ENCODE data around the gene OR2B3.

The OR2B3 gene

DNA sequence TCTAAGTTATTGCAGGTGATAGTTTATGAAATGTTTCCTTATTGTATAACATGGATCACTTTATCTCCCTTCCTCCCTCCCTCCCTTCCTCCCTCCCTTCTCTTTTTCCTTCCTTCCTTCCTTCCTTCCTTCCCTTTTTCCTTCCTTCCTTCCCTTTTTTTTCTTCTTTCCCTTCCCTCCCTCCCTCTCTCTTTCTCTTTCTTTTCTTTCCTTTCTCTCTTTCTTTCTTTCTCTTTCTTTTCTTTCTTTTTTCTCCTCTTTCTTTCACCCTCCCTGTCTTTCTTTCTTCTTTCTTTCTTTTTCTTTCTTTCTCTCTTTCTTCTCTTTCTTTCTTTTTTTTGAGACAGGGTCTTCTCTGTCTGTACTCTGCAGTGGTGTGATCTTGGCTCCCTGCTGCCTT, 5.8 kb downstream of the OR2B3 start:
- H3K4me2 ChIP-seq, result no peak overlapping the region
- no peak overlapping the region for H3K9ac ChIP-seq
- H3K27ac ChIP-seq, result no peak overlapping the region
- no peaks in the 10 kb centered on the region for H3K9me3 ChIP-seq
- no peaks in the 10 kb centered on the region for H4K20me1 ChIP-seq
- no peak overlapping the region for H3K4me3 ChIP-seq
- H3K27me3 ChIP-seq, result no peaks in the 10 kb centered on the region
- TF ChIP-seq Cebpa-rat (IDR thresholded peaks at IDR 0.05), result no peak
- no peaks in the 10 kb centered on the region for H3K4me1 ChIP-seq
- no peaks in the 10 kb centered on the region for H3K36me3 ChIP-seq

DNA sequence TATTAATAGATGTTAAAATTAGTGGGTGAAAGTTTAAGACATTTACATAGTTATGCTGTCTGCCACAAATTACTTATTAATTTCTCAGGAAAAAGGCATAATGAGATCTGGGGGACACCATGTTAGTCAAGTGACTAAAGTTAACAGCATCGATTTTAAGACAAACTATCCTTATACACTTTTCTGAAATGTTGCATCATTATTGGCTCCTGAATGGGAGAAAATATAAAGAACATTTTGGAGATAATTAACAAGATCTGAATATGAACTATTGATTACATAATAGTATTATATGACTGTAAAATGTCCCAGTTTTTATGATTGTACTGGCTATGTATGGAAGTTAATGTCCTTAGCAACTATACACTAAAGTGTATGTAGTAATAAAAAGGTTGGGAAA, 7.9 kb downstream of the OR2B3 start:
- H3K4me1 ChIP-seq, result no peaks in the 10 kb centered on the region
- H3K4me3 ChIP-seq, result no peak overlapping the region
- no peaks in the 10 kb centered on the region for H3K9me3 ChIP-seq
- TF ChIP-seq Cebpa-rat (IDR thresholded peaks at IDR 0.05), result no peak
- H4K20me1 ChIP-seq, result no peaks in the 10 kb centered on the region
- no peak overlapping the region for H3K27ac ChIP-seq
- H3K36me3 ChIP-seq, result no peaks in the 10 kb centered on the region
- no peak overlapping the region for H3K4me2 ChIP-seq
- no peaks in the 10 kb centered on the region for H3K27me3 ChIP-seq
- H3K9ac ChIP-seq, result no peak overlapping the region

DNA sequence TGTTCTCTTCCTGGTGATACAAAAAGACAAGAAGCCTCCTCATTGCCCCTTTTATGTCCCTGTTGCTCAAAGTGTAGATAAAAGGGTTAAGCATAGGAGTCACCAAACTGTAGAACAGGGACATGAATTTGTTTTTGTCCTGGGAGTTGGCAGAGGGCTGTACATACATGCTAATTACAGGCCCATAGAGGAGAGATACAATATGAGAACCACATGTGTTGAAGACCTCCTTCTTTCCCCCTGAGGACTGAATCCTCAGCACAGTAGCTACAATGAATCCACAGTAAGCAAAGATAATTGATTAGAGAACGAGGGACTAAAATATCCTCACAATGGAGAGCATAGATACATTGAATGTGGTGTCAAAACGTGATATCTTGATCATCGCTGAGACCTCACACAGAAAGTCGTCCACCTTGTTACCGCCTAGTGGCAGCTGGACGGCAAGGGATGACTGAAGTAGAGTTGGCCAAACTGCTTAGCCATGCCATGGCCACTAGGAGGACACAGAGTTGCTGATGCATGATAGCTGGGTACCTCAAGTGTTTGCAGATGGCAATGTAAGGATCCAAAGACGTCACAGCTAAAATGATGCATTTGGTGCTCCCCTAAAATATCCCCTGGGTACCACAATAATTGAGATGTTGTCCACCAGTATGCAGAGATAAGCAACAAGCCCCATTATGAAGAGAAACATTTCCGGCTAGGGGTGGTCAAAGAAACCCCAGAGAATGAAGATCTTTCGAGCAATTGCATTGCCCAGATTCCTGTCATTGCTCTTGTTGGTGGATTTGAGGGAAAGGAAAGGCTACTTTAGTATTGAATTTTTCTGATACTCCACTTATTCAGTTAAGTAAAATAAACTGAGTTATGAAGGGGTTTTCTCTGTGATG, 15.0 kb downstream of the OR2B3 start:
- TF ChIP-seq Cebpa-rat (IDR thresholded peaks at IDR 0.05), result no peak

DNA sequence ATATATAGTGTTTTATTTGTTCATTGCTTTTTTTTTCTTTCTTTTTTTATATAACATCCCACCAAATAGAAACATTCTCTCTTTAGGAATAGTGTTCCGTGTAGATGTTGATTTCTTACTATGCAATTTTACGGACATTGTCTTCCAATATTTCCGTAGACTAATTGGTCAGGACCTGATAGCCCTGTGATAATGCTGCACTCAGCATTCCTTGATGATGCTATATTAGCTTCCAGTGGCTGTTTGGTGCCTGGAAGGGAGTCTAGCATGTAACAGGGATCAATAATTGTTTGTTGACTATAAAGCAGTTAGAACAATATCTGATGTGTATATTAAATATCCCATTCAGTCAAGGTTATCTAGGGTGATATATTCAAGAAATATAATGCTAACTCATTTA, 35.4 kb downstream of the OR2B3 start:
- Histone ChIP-seq H3K9me3 (no peaks in the 10 kb centered on the region), H3K27me3 (no peaks in the 10 kb centered on the region), H3K9ac (no peak overlapping the region), H3K4me1 (no peaks in the 10 kb centered on the region), H4K20me1 (no peaks in the 10 kb centered on the region), H3K27ac (no peak overlapping the region), H3K4me3 (no peak overlapping the region), H3K36me3 (no peaks in the 10 kb centered on the region), H3K4me2 (no peak overlapping the region)
- TF ChIP-seq Cebpa-rat (IDR thresholded peaks at IDR 0.05), result no peak

More for the DNA sequence above, 15.0 kb downstream of the OR2B3 start:
- H3K27me3 ChIP-seq, result no peaks in the 10 kb centered on the region
- no peaks in the 10 kb centered on the region for H3K4me1 ChIP-seq
- no peak overlapping the region for H3K9ac ChIP-seq
- no peaks in the 10 kb centered on the region for H3K36me3 ChIP-seq
- no peak overlapping the region for H3K4me2 ChIP-seq
- H4K20me1 ChIP-seq, result no peaks in the 10 kb centered on the region
- H3K9me3 ChIP-seq, result no peaks in the 10 kb centered on the region
- H3K4me3 ChIP-seq, result no peak overlapping the region
- no peak overlapping the region for H3K27ac ChIP-seq

DNA sequence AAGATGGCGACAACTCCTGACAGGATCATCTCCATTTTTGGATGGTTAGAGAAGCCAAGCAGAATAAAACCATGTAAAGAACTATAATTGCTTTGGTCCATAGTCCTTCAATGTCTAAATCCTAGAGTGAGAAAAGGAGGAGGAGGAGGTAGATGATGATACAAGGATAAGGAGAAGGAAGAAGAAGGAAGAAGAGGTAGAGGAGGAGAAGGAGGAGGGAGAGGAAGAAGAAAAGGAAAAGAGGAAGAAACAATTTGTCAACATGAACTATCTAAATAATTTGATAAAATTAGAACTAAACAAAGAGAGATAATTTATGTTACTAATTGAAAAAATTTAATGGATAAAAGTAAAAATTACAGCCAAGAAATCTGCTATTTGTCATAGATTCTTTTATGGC, 42.0 kb downstream of the OR2B3 start, which contains the start of gene OR2W1:
TSS of gene OR2W1 (minus strand) at position 101 of the 400 bp plus-strand sequence. CDS start at position 101, 0 bp downstream.
- no peaks in the 10 kb centered on the region for H3K4me1 ChIP-seq
- H4K20me1 ChIP-seq, result no peaks in the 10 kb centered on the region
- no peak within 1 kb of the TSS for H3K27ac ChIP-seq
- H3K9me3 ChIP-seq, result peaks cover 3% of the 10 kb centered on the region; the same call in 1 of the 2 replicates
- no peak within 1 kb of the TSS for H3K4me2 ChIP-seq
- H3K4me3 ChIP-seq, result no peak within 1 kb of the TSS
- H3K9ac ChIP-seq, result no peak within 1 kb of the TSS
- TF ChIP-seq Cebpa-rat (IDR thresholded peaks at IDR 0.05), result no peak
- H3K36me3 ChIP-seq, result no peaks in the 10 kb centered on the region
- no peaks in the 10 kb centered on the region for H3K27me3 ChIP-seq
